CD4-positive, alpha-beta T cell treated with Interleukin-10 for 1 hour (primary cell): Measurements from ENCODE around the gene BEX3.
A peak's percentile ranks its signal among the peaks of the same experiment; 100 is the strongest.
"Not testable (repeated sequence)": the region's sequence is repeated elsewhere in the genome, so short reads cannot be mapped to it uniquely, and the experiment has no call there.

ENCODE experiments used
- DNase-seq: peaks from one replicate; pipeline ENCODE4 v3.0.0-alpha.2; 2020

Gene BEX3

GRCh38 chrX:103376118-103376978 lies at the start of gene BEX3:
Gene BEX3, plus strand, starts transcription at chrX:103376538. Its CDS starts 984 bp downstream, at chrX:103377522.
- peak; percentile 22 for DNase-seq

- DNase-seq, result no peak
Observed at GRCh38 chrX:103329991-103330390, 46.3 kb upstream of the BEX3 start, which contains the start of gene TCEAL7. Gene TCEAL7, plus strand, starts transcription at chrX:103330239. Its CDS starts 1,165 bp downstream, at chrX:103331404.

- DNase-seq, result no peak
Observed at GRCh38 chrX:103330681-103331288, 45.6 kb upstream of the BEX3 start.

- DNase-seq, result no peak
Observed at GRCh38 chrX:103338663-103339062, 37.7 kb upstream of the BEX3 start.

GRCh38 chrX:103343105-103343504 lies 33.2 kb upstream of the BEX3 start:
- DNase-seq, result peak; percentile 43

- no peak for DNase-seq
Observed at GRCh38 chrX:103344606-103345005, 31.7 kb upstream of the BEX3 start.

GRCh38 chrX:103347682-103348397 lies 28.5 kb upstream of the BEX3 start:
- no peak for DNase-seq

GRCh38 chrX:103356130-103356798 lies 20.1 kb upstream of the BEX3 start, which contains the start of gene TCEAL9:
Gene TCEAL9, plus strand, starts transcription at chrX:103356506. Its CDS starts 1,179 bp downstream, at chrX:103357685.
- no peak for DNase-seq

- no peak for DNase-seq
Observed at GRCh38 chrX:103356858-103357257, 19.5 kb upstream of the BEX3 start.

- DNase-seq, result no peak
Observed at GRCh38 chrX:103357871-103358270, 18.5 kb upstream of the BEX3 start.

- DNase-seq, result not testable (repeated sequence)
Observed at GRCh38 chrX:103359605-103360004, 16.7 kb upstream of the BEX3 start.

- DNase-seq, result no peak
Observed at GRCh38 chrX:103360092-103360491, 16.2 kb upstream of the BEX3 start.

GRCh38 chrX:103360916-103361315 lies 15.4 kb upstream of the BEX3 start:
- no peak for DNase-seq

GRCh38 chrX:103361798-103362197 lies 14.5 kb upstream of the BEX3 start:
- DNase-seq, result no peak

- DNase-seq, result no peak
Observed at GRCh38 chrX:103362474-103362873, 13.9 kb upstream of the BEX3 start.

- no peak for DNase-seq
Observed at GRCh38 chrX:103363046-103363445, 13.3 kb upstream of the BEX3 start.

- DNase-seq, result no peak
Observed at GRCh38 chrX:103367502-103367901, 8.8 kb upstream of the BEX3 start.

- DNase-seq, result no peak
Observed at GRCh38 chrX:103369479-103369878, 6.9 kb upstream of the BEX3 start.

GRCh38 chrX:103372886-103373285 lies 3.5 kb upstream of the BEX3 start:
- DNase-seq, result no peak

GRCh38 chrX:103373581-103373980 lies 2.8 kb upstream of the BEX3 start:
- no peak for DNase-seq

- no peak for DNase-seq
Observed at GRCh38 chrX:103376979-103377324, 614 bp downstream of the BEX3 start.

- DNase-seq, result no peak
Observed at GRCh38 chrX:103378990-103379389, 2.7 kb downstream of the BEX3 start.

- DNase-seq, result no peak
Observed at GRCh38 chrX:103382877-103383276, 6.5 kb downstream of the BEX3 start.
